ENCODE data around the gene HGD.
A peak's percentile ranks its signal among the peaks of the same experiment; 100 is the strongest.

HGD gene

GRCh38 chr3:120682095-120682681 lies at the start of gene HGD:
Gene HGD (minus strand): TSS chr3:120682239. CDS start chr3:120682111, 128 bp downstream.
- DNase-seq = no peak

- DNase-seq = no peak
These were observed 48.8 kb upstream of the HGD start for GRCh38 chr3:120730576-120731542.

- DNase-seq = no peak
These were observed 44.8 kb upstream of the HGD start for GRCh38 chr3:120726791-120727190.

GRCh38 chr3:120719167-120719834 lies 37.3 kb upstream of the HGD start:
- DNase-seq = peak; percentile 78 to 83

- DNase-seq = no peak
These were observed 31.2 kb upstream of the HGD start for GRCh38 chr3:120713262-120713661.

GRCh38 chr3:120710369-120710768 lies 28.3 kb upstream of the HGD start:
- no peak for DNase-seq

GRCh38 chr3:120708408-120708807 lies 26.4 kb upstream of the HGD start:
- no peak for DNase-seq

GRCh38 chr3:120706950-120707349 lies 24.9 kb upstream of the HGD start:
- DNase-seq = no peak

GRCh38 chr3:120705884-120706582 lies 24.0 kb upstream of the HGD start:
- DNase-seq = no peak

GRCh38 chr3:120699333-120699732 lies 17.3 kb upstream of the HGD start:
- DNase-seq = no peak

- no peak for DNase-seq
These were observed 11.6 kb upstream of the HGD start for GRCh38 chr3:120693439-120694171.

- DNase-seq = no peak
These were observed 7.4 kb upstream of the HGD start for GRCh38 chr3:120689395-120689794.

GRCh38 chr3:120688121-120688520 lies 6.1 kb upstream of the HGD start:
- DNase-seq = no peak

- DNase-seq = no peak
These were observed 3.4 kb upstream of the HGD start for GRCh38 chr3:120685411-120685810.

- no peak for DNase-seq
These were observed 2.9 kb upstream of the HGD start for GRCh38 chr3:120684896-120685295.

GRCh38 chr3:120683671-120684301 lies 1.7 kb upstream of the HGD start:
- no peak for DNase-seq

GRCh38 chr3:120683213-120683612 lies 1.2 kb upstream of the HGD start:
- no peak for DNase-seq

GRCh38 chr3:120681506-120682038 lies 467 bp downstream of the HGD start:
- no peak for DNase-seq

- no peak for DNase-seq
These were observed 1.0 kb downstream of the HGD start for GRCh38 chr3:120681018-120681417.

- DNase-seq = no peak
These were observed 1.7 kb downstream of the HGD start for GRCh38 chr3:120680193-120680894.

GRCh38 chr3:120678984-120679383 lies 3.1 kb downstream of the HGD start:
- no peak for DNase-seq
